ENCODE measurements around the gene WIPF3.

The WIPF3 gene

GRCh38 chr7:29924006-29924405, 117.7 kb downstream of the WIPF3 start:
- no peak overlapping the region for H3K4me3 ChIP-seq (replicated peaks; ENCODE audit: low read depth, low read length)
- TF ChIP-seq, protein P1, sequence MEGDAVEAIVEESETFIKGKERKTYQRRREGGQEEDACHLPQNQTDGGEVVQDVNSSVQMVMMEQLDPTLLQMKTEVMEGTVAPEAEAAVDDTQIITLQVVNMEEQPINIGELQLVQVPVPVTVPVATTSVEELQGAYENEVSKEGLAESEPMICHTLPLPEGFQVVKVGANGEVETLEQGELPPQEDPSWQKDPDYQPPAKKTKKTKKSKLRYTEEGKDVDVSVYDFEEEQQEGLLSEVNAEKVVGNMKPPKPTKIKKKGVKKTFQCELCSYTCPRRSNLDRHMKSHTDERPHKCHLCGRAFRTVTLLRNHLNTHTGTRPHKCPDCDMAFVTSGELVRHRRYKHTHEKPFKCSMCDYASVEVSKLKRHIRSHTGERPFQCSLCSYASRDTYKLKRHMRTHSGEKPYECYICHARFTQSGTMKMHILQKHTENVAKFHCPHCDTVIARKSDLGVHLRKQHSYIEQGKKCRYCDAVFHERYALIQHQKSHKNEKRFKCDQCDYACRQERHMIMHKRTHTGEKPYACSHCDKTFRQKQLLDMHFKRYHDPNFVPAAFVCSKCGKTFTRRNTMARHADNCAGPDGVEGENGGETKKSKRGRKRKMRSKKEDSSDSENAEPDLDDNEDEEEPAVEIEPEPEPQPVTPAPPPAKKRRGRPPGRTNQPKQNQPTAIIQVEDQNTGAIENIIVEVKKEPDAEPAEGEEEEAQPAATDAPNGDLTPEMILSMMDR (IDR thresholded peaks at IDR 0.05; ENCODE audit: low read length, missing control alignments): no peak
- no peak for DNase-seq (ENCODE audit: low read depth)

DNA sequence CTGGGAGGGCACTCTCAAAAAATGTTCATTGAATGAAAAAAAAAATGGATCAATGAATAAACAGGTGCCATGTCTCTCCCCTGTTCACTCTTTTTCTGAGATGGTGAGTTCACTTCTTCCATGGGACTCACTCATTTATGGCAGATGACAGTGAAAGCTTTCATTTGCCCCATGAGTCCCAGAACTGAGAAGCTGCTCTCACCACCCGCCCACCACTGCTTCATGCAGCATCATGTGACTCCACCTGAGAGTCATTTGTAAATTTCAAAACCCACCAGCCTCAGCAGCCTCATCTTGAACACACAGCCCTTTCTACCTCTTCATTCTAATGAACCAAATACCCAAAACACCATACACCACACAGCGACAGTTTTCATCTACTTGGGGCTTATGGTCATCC, 118.4 kb downstream of the WIPF3 start:
- H3K4me3 ChIP-seq (replicated peaks; ENCODE audit: low read depth, low read length): no peak overlapping the region
- TF ChIP-seq, protein P1 (IDR thresholded peaks at IDR 0.05; ENCODE audit: low read length, missing control alignments): no peak
- no peak for DNase-seq (ENCODE audit: low read depth)

DNA sequence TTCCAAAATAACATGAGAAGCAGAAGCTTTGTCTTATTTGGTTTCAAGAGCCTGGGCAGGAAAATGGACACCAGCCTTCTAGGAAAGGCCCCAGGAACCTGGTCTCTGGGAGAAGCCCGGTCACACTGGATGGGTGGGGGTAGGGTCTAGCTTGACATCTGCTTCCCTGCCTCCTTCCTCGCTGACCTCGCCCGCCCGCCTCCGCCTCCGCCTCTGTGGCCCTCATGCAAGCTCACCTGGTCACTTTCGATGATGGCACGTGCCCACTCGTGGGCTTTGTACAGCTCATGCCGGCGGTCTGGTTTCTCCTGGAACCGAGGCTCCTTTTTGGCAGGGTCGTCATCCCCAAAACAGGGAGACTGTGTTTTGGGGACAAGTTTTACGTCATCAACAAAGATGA, 119.9 kb downstream of the WIPF3 start:
- TF ChIP-seq, protein P1 (IDR thresholded peaks at IDR 0.05; ENCODE audit: low read length, missing control alignments): no peak
- DNase-seq (ENCODE audit: low read depth): no peak
- no peak overlapping the region for H3K4me3 ChIP-seq (replicated peaks; ENCODE audit: low read depth, low read length)

- H3K4me3 ChIP-seq (replicated peaks; ENCODE audit: low read depth, low read length): no peak overlapping the region
- TF ChIP-seq, protein P1 (IDR thresholded peaks at IDR 0.05; ENCODE audit: low read length, missing control alignments): no peak
- DNase-seq (ENCODE audit: low read depth): no peak
These were observed 120.4 kb downstream of the WIPF3 start for GRCh38 chr7:29926741-29927140.

DNA sequence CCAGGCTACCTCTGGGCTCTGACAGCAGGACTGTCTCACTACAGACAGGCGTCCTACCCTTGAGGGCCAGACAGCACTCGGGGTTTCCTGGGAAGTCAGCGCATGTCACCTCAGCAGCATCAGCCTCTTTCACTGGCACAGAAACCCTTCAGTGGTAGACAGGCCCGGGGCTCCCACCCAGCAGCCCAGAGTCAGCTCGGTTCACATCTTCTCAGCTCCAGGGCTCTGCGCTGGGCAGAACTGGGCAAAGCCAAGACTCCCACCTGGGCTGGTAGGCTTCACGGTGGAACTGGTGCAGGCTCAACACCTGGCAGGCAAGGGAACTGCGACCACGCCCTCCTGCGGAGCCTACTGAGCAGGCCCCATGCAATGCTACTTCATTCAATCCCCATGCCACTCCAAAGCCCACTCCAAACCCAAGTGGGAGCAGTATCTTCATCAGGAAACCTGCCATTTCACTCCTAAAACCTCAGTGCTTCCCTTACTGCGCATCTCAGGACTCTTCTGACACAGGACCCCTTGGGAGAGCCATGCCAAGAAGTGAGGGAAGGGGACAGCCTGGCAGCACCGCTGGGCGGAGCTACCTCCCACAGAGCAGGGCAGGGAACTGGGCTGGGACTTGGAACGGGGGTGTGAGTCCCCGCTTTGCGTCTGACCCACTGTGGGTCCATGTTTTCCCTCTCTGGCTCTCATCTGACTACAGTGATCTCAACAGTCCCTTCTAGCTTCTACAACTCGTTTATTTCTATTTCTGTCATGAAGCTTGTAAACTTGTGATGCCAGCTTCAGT, 122.9 kb downstream of the WIPF3 start:
- H3K4me3 ChIP-seq (replicated peaks; ENCODE audit: low read depth, low read length): no peak overlapping the region
- no peak for DNase-seq (ENCODE audit: low read depth)
- TF ChIP-seq, protein P1 (IDR thresholded peaks at IDR 0.05; ENCODE audit: low read length, missing control alignments): no peak

- no peak for DNase-seq (ENCODE audit: low read depth)
- H3K4me3 ChIP-seq (replicated peaks; ENCODE audit: low read depth, low read length): no peak overlapping the region
These were observed 128.8 kb downstream of the WIPF3 start for GRCh38 chr7:29935111-29935510.

More at GRCh38 chr7:29935111-29935510, 128.8 kb downstream of the WIPF3 start:
- TF ChIP-seq, protein P1 (IDR thresholded peaks at IDR 0.05; ENCODE audit: low read length, missing control alignments): no peak
